Stimulated activated CD4-positive, alpha-beta T cell treated with anti-CD3 and anti-CD28 coated beads, Interleukin-12 subunit alpha, Interleukin-12 subunit beta, amount 100 ng/mL, for 48 hours (primary cell): ENCODE measurements around the gene NRSN2.

Experiments
- DNase-seq, 3 donors: peaks; one replicate each; pipeline ENCODE4 v3.0.0-alpha.2; 2020; ENCODE audit warnings: low read depth in 2 of 3, low spot score in 1 of 3

NRSN2 gene

GRCh38 chr20:396619-397431 lies 49.9 kb downstream of the NRSN2 start:
- DNase-seq: no peak

- DNase-seq: no peak
Measured at GRCh38 chr20:397432-398237, 50.7 kb downstream of the NRSN2 start.

DNA sequence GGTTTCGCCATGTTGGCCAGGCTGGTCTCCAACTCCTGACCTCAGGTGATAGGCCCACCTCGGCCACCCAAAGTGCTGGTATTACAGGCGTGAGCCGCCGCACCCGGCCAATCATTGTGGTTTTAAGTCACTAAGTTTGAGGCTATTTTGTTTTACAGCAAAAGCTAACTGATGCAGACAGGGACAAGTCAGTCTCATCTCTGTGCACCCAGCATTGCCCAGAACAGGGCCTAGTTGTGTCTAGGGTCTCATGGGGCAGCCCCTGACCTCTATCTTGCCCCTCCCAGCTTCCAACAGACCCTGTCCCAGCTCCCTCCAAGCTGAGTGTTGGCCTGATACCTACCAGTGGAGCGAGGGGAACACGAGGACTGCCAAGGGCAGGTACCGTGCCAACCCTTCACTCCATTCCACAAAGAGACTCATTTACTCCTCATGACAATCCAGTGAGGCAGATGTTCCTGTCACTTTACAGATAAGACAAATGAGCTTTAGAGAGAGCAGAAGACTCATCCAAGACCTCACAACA lies 52.3 kb downstream of the NRSN2 start:
- DNase-seq: no peak

GRCh38 chr20:400128-400453 lies 53.2 kb downstream of the NRSN2 start:
- DNase-seq: no peak

DNA sequence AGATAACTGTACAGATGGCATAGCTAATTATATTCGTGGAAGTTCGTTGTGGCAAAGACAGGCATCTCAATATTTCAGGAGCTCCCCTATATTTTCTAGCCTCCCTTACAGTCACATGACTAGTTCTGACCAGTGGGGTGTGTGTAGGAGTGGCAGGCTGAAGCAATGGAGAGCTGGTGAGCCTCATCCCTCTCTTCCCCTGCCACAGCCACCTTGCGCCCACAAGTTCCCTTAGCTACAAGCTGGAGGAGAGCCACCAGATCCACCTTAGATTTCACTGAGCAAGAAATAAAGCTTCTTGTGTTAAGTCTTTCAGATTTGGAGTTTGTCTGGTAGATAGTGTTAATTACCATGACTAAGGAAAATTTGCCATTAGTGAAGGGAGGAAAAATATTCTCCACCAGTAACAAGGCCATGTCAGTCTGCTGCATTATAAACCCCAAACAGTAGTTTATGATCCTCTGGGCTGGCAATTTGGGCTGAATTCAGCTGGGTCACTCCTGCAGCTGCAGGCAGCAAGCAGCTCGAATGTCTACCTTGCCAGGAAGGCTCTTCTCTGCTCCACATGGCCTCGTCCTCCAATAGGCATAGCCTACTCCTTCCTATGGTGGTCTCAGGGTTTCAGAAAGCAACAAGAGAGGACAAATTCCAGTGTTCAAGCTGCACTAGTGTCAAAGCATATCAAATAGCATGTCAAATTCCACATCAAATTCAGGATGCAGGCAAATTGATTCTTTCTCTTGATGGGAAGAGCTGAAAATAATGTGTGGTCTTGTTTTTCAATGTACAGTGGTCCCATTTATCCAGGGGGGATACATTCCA lies 53.8 kb downstream of the NRSN2 start:
- no peak for DNase-seq

DNA sequence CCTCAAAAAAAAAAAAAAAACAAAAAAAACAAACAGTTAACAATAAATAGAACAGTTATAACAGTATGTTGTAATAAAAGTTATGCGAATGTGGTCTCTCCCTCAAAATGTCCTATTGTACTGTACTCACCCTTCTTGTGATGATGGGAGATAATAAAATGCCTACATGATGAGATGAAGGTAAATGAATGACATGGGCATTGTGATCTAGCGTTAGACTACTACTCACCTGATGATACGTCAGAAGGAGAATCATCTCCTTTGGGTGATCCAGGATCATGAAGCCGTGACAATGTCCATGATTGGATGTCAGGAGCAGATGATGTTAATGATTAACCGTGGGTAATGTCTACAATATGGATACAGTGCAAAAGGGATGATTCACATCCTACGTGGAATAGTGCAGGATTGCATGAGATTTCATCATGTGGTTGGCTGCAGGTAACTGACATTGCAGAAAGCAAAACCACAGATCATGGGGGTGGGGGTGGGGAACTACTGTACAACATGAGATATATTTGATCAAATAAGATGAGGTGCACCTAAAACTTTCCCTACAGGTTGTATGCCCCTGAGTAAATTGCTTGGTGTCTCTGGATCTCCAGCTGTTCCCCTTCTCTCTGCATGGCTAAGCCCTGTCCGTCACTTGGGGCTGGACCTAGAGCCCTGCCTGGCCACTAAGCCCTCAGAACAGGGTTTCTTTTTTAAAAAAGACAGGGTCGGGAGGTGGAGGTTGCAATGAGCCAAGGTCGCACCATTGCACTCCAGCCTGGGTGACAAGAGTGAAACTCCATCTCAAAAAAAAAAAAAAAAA lies 55.0 kb downstream of the NRSN2 start:
- DNase-seq: no peak

- no peak for DNase-seq
Measured at GRCh38 chr20:402496-402885, 55.6 kb downstream of the NRSN2 start.

- no peak for DNase-seq
Measured at GRCh38 chr20:402898-403581, 56.1 kb downstream of the NRSN2 start.

- DNase-seq: no peak
Measured at GRCh38 chr20:403582-403957, 56.7 kb downstream of the NRSN2 start.

DNA sequence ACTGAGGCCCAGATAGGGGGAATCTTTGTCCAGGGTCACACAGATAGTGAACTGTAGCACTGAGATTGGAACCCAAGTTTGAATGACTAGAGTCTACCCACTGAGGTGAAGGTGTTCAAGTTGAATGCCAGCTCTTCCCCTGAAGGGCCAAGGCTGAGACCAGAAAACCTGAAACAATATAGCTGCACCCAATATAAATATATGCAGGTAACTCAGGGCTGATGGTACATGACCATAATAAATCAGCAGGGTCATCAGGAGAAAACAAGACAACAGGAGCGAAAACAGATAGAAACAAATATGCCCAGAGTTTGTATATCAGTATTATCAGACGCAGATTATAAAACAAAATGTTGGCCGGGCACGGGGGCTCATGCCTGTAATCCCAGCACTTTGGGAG lies 57.2 kb downstream of the NRSN2 start:
- DNase-seq: no peak
